ENCODE measurements around the gene ZNF341.

The ZNF341 gene

GRCh38 chr20:33770005-33770404 lies 38.2 kb downstream of the ZNF341 start:
- no peak overlapping the region for H3K4me3 ChIP-seq (ENCODE audit: low read length)
- no peak for DNase-seq (ENCODE audit: low read depth)
- TF ChIP-seq, protein P1, sequence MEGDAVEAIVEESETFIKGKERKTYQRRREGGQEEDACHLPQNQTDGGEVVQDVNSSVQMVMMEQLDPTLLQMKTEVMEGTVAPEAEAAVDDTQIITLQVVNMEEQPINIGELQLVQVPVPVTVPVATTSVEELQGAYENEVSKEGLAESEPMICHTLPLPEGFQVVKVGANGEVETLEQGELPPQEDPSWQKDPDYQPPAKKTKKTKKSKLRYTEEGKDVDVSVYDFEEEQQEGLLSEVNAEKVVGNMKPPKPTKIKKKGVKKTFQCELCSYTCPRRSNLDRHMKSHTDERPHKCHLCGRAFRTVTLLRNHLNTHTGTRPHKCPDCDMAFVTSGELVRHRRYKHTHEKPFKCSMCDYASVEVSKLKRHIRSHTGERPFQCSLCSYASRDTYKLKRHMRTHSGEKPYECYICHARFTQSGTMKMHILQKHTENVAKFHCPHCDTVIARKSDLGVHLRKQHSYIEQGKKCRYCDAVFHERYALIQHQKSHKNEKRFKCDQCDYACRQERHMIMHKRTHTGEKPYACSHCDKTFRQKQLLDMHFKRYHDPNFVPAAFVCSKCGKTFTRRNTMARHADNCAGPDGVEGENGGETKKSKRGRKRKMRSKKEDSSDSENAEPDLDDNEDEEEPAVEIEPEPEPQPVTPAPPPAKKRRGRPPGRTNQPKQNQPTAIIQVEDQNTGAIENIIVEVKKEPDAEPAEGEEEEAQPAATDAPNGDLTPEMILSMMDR (conservative IDR thresholded peaks at IDR 0.05; ENCODE audit: low read length) = no peak

DNA sequence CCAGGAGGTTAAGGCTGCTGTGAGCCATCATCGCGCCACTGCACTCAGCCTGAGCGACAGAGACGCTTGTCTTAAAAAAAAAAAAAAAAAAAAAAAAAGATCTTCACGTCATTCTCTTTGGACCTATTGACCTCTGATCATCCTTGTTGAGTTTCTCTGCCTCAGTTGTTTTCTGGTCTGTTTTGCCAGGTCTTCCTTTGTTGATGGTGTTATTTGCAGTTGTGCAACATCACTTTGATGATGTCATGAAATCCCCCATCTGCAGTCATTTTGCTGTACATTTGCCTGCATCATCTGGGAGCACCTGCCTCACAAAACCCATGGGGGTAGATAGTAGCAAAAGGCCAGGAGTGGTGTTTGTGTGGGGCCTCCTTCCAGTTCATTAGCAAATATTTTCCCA lies 40.1 kb downstream of the ZNF341 start:
- TF ChIP-seq, protein P1 (conservative IDR thresholded peaks at IDR 0.05; ENCODE audit: low read length) = no peak
- no peak overlapping the region for H3K4me3 ChIP-seq (ENCODE audit: low read length)
- no peak for DNase-seq (ENCODE audit: low read depth)

- H3K4me3 ChIP-seq (ENCODE audit: low read length) = no peak overlapping the region
- TF ChIP-seq, protein P1 (conservative IDR thresholded peaks at IDR 0.05; ENCODE audit: low read length) = no peak
- no peak for DNase-seq (ENCODE audit: low read depth)
These were observed 40.6 kb downstream of the ZNF341 start for GRCh38 chr20:33772439-33772838.

- no peak overlapping the region for H3K4me3 ChIP-seq (ENCODE audit: low read length)
- DNase-seq (ENCODE audit: low read depth) = no peak
- TF ChIP-seq, protein P1 (conservative IDR thresholded peaks at IDR 0.05; ENCODE audit: low read length) = no peak
These were observed 41.8 kb downstream of the ZNF341 start for GRCh38 chr20:33773412-33774089.

GRCh38 chr20:33777816-33778215 lies 46.0 kb downstream of the ZNF341 start:
- H3K4me3 ChIP-seq (ENCODE audit: low read length) = no peak overlapping the region
- TF ChIP-seq, protein P1 (conservative IDR thresholded peaks at IDR 0.05; ENCODE audit: low read length) = no peak
- DNase-seq (ENCODE audit: low read depth) = no peak

DNA sequence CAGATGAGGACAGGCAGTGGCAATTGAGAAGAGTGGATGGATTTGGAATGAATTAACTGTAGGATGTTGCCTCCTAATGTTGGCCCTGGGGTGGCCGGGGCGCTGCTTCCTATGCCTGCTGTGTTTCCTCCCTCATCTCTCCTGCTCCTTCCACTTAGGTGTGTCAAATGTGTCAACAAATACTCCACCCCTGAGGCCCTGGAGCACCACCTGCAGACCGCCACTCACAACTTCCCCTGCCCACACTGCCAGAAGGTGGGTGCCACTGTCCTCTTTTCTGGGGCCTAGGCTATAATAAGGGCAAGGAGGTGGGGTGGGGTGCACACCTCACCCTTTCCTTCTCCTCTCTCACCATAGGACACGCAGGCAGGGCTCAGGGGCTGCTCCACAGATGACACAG lies 49.3 kb downstream of the ZNF341 start:
- TF ChIP-seq, protein P1 (conservative IDR thresholded peaks at IDR 0.05; ENCODE audit: low read length) = no peak
- DNase-seq (ENCODE audit: low read depth) = no peak
- H3K4me3 ChIP-seq (ENCODE audit: low read length) = no peak overlapping the region

- no peak for DNase-seq (ENCODE audit: low read depth)
- no peak overlapping the region for H3K4me3 ChIP-seq (ENCODE audit: low read length)
- TF ChIP-seq, protein P1 (conservative IDR thresholded peaks at IDR 0.05; ENCODE audit: low read length) = no peak
These were observed 50.1 kb downstream of the ZNF341 start for GRCh38 chr20:33781945-33782344.

All from AG10803 (cell line).